Spleen (tissue), 7 donors: Measurements from ENCODE around the gene NCAPH2.

Experiments
- POLR2A ChIP-seq, 3 donors: fragments of 450-650 bp; IDR thresholded peaks; one replicate each; pipeline ENCODE4 v1.5.1; 2017; ENCODE audit warnings: antibody characterized with exemption in 3 of 3, mild to moderate bottlenecking in 1 of 3
- POLR2AphosphoS5 ChIP-seq, 3 donors: sonication (generic); formaldehyde crosslinking; IDR thresholded peaks; one replicate each; pipeline ENCODE4 v1.5.1; 2017; ENCODE audit warnings: antibody characterized with exemption in 3 of 3
- TF ChIP-seq, protein P1 (sequence below), 11 experiments: fragments of 200-600 bp in 7 of 11; fragments of 450-650 bp in 4 of 11; sonication (generic) in 4 of 11; IDR thresholded peaks in 8 of 11; conservative IDR thresholded peaks in 3 of 11; 1 replicate in 7 of 11; 2 replicates in 4 of 11; pipeline versions ENCODE4 v1.4.0 to v1.8.0; 2016 to 2021; ENCODE audit warnings: antibody characterized with exemption in 11 of 11, inconsistent platforms in 4 of 11, mild to moderate bottlenecking in 1 of 11
- donor health status: DM: no; HTN: no; CAD: no; lungs with moderate emphysema.
- donor health status: DM: no; HTN: no; CAD: no.
- donor health status: DM: no; HTN: no; CAD: no.

DNA sequence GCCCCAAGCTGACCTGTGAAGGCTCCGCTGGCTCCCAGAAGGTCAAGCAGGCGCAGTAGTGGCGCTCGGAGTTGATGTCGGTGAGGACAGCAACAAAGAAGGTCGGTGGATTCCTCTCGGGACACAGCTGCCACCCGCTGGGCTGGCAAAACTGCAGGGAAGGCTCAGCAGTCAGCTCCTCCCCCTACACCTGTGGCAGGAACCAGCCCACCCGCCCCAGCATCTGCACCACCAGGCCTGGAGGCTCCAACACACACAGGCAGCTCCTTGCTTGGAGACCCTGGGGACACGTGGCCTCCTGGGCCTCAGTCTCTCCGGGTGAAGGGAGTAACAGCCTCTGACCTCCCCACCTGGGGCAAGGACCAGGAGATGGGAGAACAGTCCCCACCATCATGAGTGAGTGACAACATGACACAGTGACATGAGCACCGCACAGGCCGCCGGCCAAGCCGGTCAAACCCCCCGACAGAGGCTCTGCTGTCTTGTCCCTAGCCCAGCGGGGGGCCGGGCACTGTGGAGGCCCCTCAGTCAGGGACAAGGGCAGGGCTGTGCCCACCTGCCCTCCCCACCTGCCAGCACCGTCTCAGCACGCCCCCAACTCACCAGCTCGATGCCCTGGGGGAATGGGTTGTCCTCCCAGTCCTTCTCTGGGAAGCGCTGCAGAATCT is 40.1 kb upstream of the NCAPH2 start:
- TF ChIP-seq, protein P1, sequence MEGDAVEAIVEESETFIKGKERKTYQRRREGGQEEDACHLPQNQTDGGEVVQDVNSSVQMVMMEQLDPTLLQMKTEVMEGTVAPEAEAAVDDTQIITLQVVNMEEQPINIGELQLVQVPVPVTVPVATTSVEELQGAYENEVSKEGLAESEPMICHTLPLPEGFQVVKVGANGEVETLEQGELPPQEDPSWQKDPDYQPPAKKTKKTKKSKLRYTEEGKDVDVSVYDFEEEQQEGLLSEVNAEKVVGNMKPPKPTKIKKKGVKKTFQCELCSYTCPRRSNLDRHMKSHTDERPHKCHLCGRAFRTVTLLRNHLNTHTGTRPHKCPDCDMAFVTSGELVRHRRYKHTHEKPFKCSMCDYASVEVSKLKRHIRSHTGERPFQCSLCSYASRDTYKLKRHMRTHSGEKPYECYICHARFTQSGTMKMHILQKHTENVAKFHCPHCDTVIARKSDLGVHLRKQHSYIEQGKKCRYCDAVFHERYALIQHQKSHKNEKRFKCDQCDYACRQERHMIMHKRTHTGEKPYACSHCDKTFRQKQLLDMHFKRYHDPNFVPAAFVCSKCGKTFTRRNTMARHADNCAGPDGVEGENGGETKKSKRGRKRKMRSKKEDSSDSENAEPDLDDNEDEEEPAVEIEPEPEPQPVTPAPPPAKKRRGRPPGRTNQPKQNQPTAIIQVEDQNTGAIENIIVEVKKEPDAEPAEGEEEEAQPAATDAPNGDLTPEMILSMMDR (IDR thresholded peaks at IDR 0.05 in 8 of 11, conservative IDR thresholded peaks at IDR 0.05 in 3 of 11): no peak
- TF ChIP-seq POLR2A (IDR thresholded peaks at IDR 0.05): no peak
- TF ChIP-seq POLR2AphosphoS5 (IDR thresholded peaks at IDR 0.05): peak in 1 of 3 donors; percentile 9
